Upper lobe of left lung (tissue), 4 donors: ENCODE data around the gene PPIL1.

Source experiments
- EP300 ChIP-seq, 4 donors: sonication (generic); formaldehyde crosslinking; IDR thresholded peaks; one replicate each; pipeline ENCODE4 v1.5.1; 2017; ENCODE audit warnings: antibody characterized with exemption in 4 of 4, control low read depth in 2 of 4
- POLR2A ChIP-seq, 4 donors: fragments of 450-650 bp; IDR thresholded peaks; one replicate each; pipeline ENCODE4 v1.5.1; 2016 to 2017; ENCODE audit warnings: antibody characterized with exemption in 4 of 4, mild to moderate bottlenecking in 2 of 4
- POLR2AphosphoS5 ChIP-seq, 2 donors: sonication (generic); formaldehyde crosslinking; IDR thresholded peaks; one replicate each; pipeline ENCODE4 v1.5.1; 2017; ENCODE audit warnings: antibody characterized with exemption in 2 of 2
- TF ChIP-seq, protein P1 (sequence below), 6 experiments: fragments of 450-650 bp in 4 of 6; fragments of 200-600 bp in 2 of 6; sonication (generic) in 2 of 6; IDR thresholded peaks; one replicate each; pipeline ENCODE4 v1.5.1; 2016 to 2019; ENCODE audit warnings: antibody characterized with exemption in 6 of 6

DNA sequence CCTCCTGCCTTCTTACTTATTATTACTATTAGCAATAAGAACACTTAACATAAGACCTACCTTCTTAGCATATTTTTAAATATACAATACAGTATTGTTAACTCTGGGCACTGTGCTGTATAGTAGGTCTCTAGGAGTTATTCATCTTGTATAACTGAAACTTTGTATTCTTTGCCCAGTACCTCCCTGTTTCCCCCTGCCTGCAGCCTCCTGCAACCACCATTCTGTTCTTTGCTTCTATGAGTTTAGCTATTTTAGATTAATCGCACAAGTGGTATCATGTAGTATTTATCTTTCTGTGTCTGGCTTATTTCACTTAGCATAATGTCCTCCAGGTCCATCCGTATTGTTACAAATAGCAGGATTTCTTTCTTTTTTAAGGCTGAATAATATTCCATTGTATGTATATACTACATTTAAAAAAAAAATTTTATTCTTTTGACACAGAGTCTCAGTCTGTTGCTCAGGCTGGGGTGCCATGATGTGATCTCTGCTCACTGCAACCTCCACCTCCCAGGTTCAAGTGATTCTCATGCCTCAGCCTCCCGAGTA lies 15.6 kb upstream of the PPIL1 start:
- TF ChIP-seq, protein P1, sequence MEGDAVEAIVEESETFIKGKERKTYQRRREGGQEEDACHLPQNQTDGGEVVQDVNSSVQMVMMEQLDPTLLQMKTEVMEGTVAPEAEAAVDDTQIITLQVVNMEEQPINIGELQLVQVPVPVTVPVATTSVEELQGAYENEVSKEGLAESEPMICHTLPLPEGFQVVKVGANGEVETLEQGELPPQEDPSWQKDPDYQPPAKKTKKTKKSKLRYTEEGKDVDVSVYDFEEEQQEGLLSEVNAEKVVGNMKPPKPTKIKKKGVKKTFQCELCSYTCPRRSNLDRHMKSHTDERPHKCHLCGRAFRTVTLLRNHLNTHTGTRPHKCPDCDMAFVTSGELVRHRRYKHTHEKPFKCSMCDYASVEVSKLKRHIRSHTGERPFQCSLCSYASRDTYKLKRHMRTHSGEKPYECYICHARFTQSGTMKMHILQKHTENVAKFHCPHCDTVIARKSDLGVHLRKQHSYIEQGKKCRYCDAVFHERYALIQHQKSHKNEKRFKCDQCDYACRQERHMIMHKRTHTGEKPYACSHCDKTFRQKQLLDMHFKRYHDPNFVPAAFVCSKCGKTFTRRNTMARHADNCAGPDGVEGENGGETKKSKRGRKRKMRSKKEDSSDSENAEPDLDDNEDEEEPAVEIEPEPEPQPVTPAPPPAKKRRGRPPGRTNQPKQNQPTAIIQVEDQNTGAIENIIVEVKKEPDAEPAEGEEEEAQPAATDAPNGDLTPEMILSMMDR (IDR thresholded peaks at IDR 0.05): no peak
- TF ChIP-seq EP300 (IDR thresholded peaks at IDR 0.05) (no peak), POLR2AphosphoS5 (IDR thresholded peaks at IDR 0.05) (no peak), POLR2A (IDR thresholded peaks at IDR 0.05) (no peak)
